ENCODE data around the gene TNS3. TPM values are rescaled to one million over a fixed set of nuclear protein-coding genes. Genes with fewer than 3 reads are reported as not detected.

The TNS3 gene
- total and polyA plus RNA-seq, 7 donors = 17.4 to 43.8 (median 28.8) TPM

- peak; percentile 88 for DNase-seq
- Histone ChIP-seq H3K9me3 (no peaks in the 10 kb centered on the region), H3K4me3 (peak overlapping the region in 1 of 4 donors; percentile 1), H3K36me3 (peaks cover 0 to 8% (median 0%) of the 10 kb centered on the region in 4 donors), H3K4me1 (peaks cover 0 to 65% (median 55%) of the 10 kb centered on the region in 4 donors), H3K27me3 (no peaks in the 10 kb centered on the region), H3K27ac (peak overlapping the region; percentile 60 to 87 (median 80))
- TF ChIP-seq EP300 (IDR thresholded peaks at IDR 0.05) = peak in 3 of 4 donors; percentile 2 to 9 (median 3)
- TF ChIP-seq POLR2AphosphoS5 (IDR thresholded peaks at IDR 0.05) = peak; percentile 33 to 72 (median 50)
- TF ChIP-seq CTCF (IDR thresholded peaks at IDR 0.05) = no peak
- no peak for TF ChIP-seq POLR2A (IDR thresholded peaks at IDR 0.05)
- 14 to 56% methylated on average over 13 of the region's 13 CpGs for WGBS, 2 donors
- intact Hi-C loops (cut with DNase I) = loop anchor here (5.0 to 10.0 kb wide), 2 partner anchors 79 to 141 kb away; no protein-coding TSS in a partner anchor
Observed at GRCh38 chr7:47405921-47406800, 175.8 kb downstream of the TNS3 start.

- intact Hi-C loops (cut with DNase I) = loop anchor here (5.0 to 10.0 kb wide), 2 partner anchors 78 to 141 kb away; no protein-coding TSS in a partner anchor
- Histone ChIP-seq H3K4me1 (peaks cover 0 to 65% (median 55%) of the 10 kb centered on the region in 4 donors), H3K27me3 (no peaks in the 10 kb centered on the region), H3K27ac (peak overlapping the region; percentile 60 to 87 (median 80)), H3K9me3 (no peaks in the 10 kb centered on the region), H3K4me3 (peak overlapping the region in 1 of 4 donors; percentile 1), H3K36me3 (peaks cover 0 to 6% (median 0%) of the 10 kb centered on the region in 4 donors)
- no peak for DNase-seq
- WGBS, 2 donors = 38 to 70% methylated on average over 8 of the region's 8 CpGs
- TF ChIP-seq EP300 (IDR thresholded peaks at IDR 0.05) (no peak), POLR2AphosphoS5 (IDR thresholded peaks at IDR 0.05) (no peak), CTCF (IDR thresholded peaks at IDR 0.05) (no peak), POLR2A (IDR thresholded peaks at IDR 0.05) (no peak)
Observed at GRCh38 chr7:47405286-47405904, 176.5 kb downstream of the TNS3 start.

GRCh38 chr7:47404010-47404409 is 177.9 kb downstream of the TNS3 start:
- Histone ChIP-seq H3K36me3 (no peaks in the 10 kb centered on the region), H3K27ac (peak overlapping the region in 3 of 4 donors; percentile 77 to 87 (median 82)), H3K27me3 (no peaks in the 10 kb centered on the region), H3K9me3 (no peaks in the 10 kb centered on the region), H3K4me3 (no peak overlapping the region), H3K4me1 (peaks cover 0 to 59% (median 55%) of the 10 kb centered on the region in 4 donors)
- intact Hi-C loops (cut with DNase I) = loop anchor here (10.0 kb wide), 1 partner anchor 139 kb away; no protein-coding TSS in a partner anchor
- TF ChIP-seq POLR2A (IDR thresholded peaks at IDR 0.05) = no peak
- no peak for TF ChIP-seq EP300 (IDR thresholded peaks at IDR 0.05)
- TF ChIP-seq CTCF (IDR thresholded peaks at IDR 0.05) = no peak
- TF ChIP-seq POLR2AphosphoS5 (IDR thresholded peaks at IDR 0.05) = no peak
- DNase-seq = no peak
- WGBS, 2 donors = 84 to 88% methylated on average over 3 of the region's 3 CpGs

GRCh38 chr7:47402941-47403866 is 178.7 kb downstream of the TNS3 start:
- peak; percentile 53 for DNase-seq
- Histone ChIP-seq H3K9me3 (no peaks in the 10 kb centered on the region), H3K4me1 (peaks cover 0 to 56% (median 54%) of the 10 kb centered on the region in 4 donors), H3K27ac (peak overlapping the region; percentile 36 to 87 (median 80)), H3K27me3 (no peaks in the 10 kb centered on the region), H3K36me3 (no peaks in the 10 kb centered on the region), H3K4me3 (no peak overlapping the region)
- WGBS, 2 donors = 81 to 88% methylated on average over 15 of the region's 15 CpGs
- intact Hi-C loops (cut with DNase I) = loop anchor here (10.0 kb wide), 1 partner anchor 138 kb away; no protein-coding TSS in a partner anchor
- TF ChIP-seq POLR2AphosphoS5 (IDR thresholded peaks at IDR 0.05) = no peak
- TF ChIP-seq EP300 (IDR thresholded peaks at IDR 0.05) = no peak
- TF ChIP-seq CTCF (IDR thresholded peaks at IDR 0.05) = no peak
- no peak for TF ChIP-seq POLR2A (IDR thresholded peaks at IDR 0.05)
